ENCODE data around the gene CATSPER3.

DNA sequence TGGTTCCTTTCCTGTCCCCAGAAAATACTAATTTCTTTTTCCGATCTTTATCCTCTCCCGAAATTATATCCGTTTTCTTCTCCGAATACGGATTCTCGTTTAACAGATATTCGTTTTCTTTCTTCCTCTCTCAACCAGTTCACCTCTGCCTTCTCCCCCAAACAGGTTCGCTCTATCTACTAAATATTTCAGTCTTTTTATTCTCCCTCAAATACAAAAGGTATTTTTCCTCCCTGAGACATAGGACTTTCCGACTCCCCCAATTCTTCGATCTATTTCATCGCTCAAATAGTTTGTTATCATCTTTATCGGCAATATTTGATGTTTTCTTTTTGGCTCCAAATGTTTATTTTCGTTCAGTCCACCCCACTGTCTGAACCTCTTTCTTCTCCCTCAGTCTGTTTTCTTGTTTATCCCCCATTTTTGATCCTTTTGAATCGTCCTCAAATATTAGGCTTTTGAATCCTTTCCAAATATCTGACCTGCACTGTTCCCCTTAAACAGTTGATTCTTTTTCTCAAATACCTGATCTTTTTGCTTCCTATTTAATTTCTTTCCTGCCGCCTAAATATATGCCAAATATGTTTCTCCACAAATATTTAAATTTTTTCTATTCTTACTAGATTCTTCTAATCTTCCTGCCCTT is 61.9 kb downstream of the CATSPER3 start:
- TF ChIP-seq, protein P1, sequence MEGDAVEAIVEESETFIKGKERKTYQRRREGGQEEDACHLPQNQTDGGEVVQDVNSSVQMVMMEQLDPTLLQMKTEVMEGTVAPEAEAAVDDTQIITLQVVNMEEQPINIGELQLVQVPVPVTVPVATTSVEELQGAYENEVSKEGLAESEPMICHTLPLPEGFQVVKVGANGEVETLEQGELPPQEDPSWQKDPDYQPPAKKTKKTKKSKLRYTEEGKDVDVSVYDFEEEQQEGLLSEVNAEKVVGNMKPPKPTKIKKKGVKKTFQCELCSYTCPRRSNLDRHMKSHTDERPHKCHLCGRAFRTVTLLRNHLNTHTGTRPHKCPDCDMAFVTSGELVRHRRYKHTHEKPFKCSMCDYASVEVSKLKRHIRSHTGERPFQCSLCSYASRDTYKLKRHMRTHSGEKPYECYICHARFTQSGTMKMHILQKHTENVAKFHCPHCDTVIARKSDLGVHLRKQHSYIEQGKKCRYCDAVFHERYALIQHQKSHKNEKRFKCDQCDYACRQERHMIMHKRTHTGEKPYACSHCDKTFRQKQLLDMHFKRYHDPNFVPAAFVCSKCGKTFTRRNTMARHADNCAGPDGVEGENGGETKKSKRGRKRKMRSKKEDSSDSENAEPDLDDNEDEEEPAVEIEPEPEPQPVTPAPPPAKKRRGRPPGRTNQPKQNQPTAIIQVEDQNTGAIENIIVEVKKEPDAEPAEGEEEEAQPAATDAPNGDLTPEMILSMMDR (conservative IDR thresholded peaks at IDR 0.05; ENCODE audit: low read depth, low read length) = no peak
- no peak for TF ChIP-seq EZH2 (IDR thresholded peaks at IDR 0.05; ENCODE audit: borderline replicate concordance, low read depth, low read length, poor library complexity, severe bottlenecking)

Measured in A673 (cell line).